ENCODE results near the gene KLC4. TPM values are rescaled to one million over a fixed set of nuclear protein-coding genes. Genes with fewer than 3 reads are reported as not detected.

The KLC4 gene
- total RNA-seq, 2 experiments from 2014 or later = 16.4 to 22.5 TPM

- Histone ChIP-seq H3K9me3 (ENCODE audit: low read length) (no peaks in the 10 kb centered on the region), H3K4me3 (ENCODE audit: low read depth, low read length, poor library complexity, severe bottlenecking) (no peak overlapping the region), H3K79me2 (ENCODE audit: insufficient read depth, low read depth, low read length) (peaks cover 17% of the 10 kb centered on the region), H3K4me2 (ENCODE audit: low read length) (no peak overlapping the region), H3K27ac (ENCODE audit: low read depth, low read length, poor library complexity, severe bottlenecking) (no peak overlapping the region), H3K36me3 (ENCODE audit: insufficient read depth, low read length) (peaks cover 11% of the 10 kb centered on the region), H3K9me2 (ENCODE audit: insufficient read depth, low read length) (no peaks in the 10 kb centered on the region), H4K20me1 (ENCODE audit: insufficient read depth, low read length) (no peaks in the 10 kb centered on the region), H3K4me1 (ENCODE audit: insufficient read depth, low read length, poor library complexity, severe bottlenecking) (peaks cover 38% of the 10 kb centered on the region), H2AFZ (ENCODE audit: low read length) (no peak overlapping the region)
- DNase-seq (ENCODE audit: low spot score) = no peak
- ChIA-PET CTCF (ENCODE audit: unreplicated experiment) (no interaction called here), POLR2A (no interaction called here)
- intact Hi-C loops (cut with micrococcal nuclease; ENCODE audit: unreplicated experiment) = no loop called here
- no TSS peak for BruUV-seq (replicated peaks)
- TF ChIP-seq EZH2phosphoT487 (IDR thresholded peaks at IDR 0.05; ENCODE audit: borderline replicate concordance, low read depth, low read length) = no peak
- no peak for TF ChIP-seq CTCF (conservative IDR thresholded peaks at IDR 0.05; ENCODE audit: low read length)
Observed at GRCh38 chr6:43055966-43056365, 3.5 kb upstream of the KLC4 start.

GRCh38 chr6:43058531-43058930, 900 bp upstream of the KLC4 start:
- no peak overlapping the region for H3K27ac ChIP-seq (ENCODE audit: low read depth, low read length, poor library complexity, severe bottlenecking)
- peaks cover 24% of the 10 kb centered on the region for H3K4me1 ChIP-seq (ENCODE audit: insufficient read depth, low read length, poor library complexity, severe bottlenecking)
- peak overlapping the region; percentile 87 for H3K4me2 ChIP-seq (ENCODE audit: low read length)
- no peaks in the 10 kb centered on the region for H3K9me2 ChIP-seq (ENCODE audit: insufficient read depth, low read length)
- H3K36me3 ChIP-seq (ENCODE audit: insufficient read depth, low read length) = peaks cover 11% of the 10 kb centered on the region
- H3K79me2 ChIP-seq (ENCODE audit: insufficient read depth, low read depth, low read length) = peaks cover 17% of the 10 kb centered on the region
- intact Hi-C loops (cut with micrococcal nuclease; ENCODE audit: unreplicated experiment) = no loop called here
- DNase-seq (ENCODE audit: low spot score) = no peak
- CTCF ChIA-PET (ENCODE audit: unreplicated experiment) = interaction anchor here (1.2 kb wide), 1 partner anchor 11 kb away, joined by 3 read pairs; no protein-coding TSS in a partner anchor
- no TSS peak for BruUV-seq (replicated peaks)
- H4K20me1 ChIP-seq (ENCODE audit: insufficient read depth, low read length) = no peaks in the 10 kb centered on the region
- POLR2A ChIA-PET = interaction anchor here (0.6 to 2.2 kb wide), 9 partner anchors 8 to 919 kb away, joined by 3 to 7 read pairs (median 4); partner anchors contain the start of genes KLHDC3, MEA1, PEX6 and PTK7
- H2AFZ ChIP-seq (ENCODE audit: low read length) = peak overlapping the region; percentile 62; the same call in 1 of the 2 replicates
- no peaks in the 10 kb centered on the region for H3K9me3 ChIP-seq (ENCODE audit: low read length)
- no peak for TF ChIP-seq EZH2phosphoT487 (IDR thresholded peaks at IDR 0.05; ENCODE audit: borderline replicate concordance, low read depth, low read length)
- peak overlapping the region; percentile 95 for H3K4me3 ChIP-seq (ENCODE audit: low read depth, low read length, poor library complexity, severe bottlenecking)

GRCh38 chr6:43060034-43060754, 763 bp downstream of the KLC4 start:
- no peaks in the 10 kb centered on the region for H3K9me2 ChIP-seq (ENCODE audit: insufficient read depth, low read length)
- H2AFZ ChIP-seq (ENCODE audit: low read length) = peak overlapping the region; percentile 87
- POLR2A ChIA-PET = interaction anchor here (0.7 to 2.2 kb wide), 6 partner anchors 16 to 461 kb away, joined by 3 to 6 read pairs (median 3); partner anchors contain the start of gene PTK7
- DNase-seq (ENCODE audit: low spot score) = no peak
- TF ChIP-seq CTCF (conservative IDR thresholded peaks at IDR 0.05; ENCODE audit: low read length) (no peak), EZH2phosphoT487 (IDR thresholded peaks at IDR 0.05; ENCODE audit: borderline replicate concordance, low read depth, low read length) (no peak)
- intact Hi-C loops (cut with micrococcal nuclease; ENCODE audit: unreplicated experiment) = no loop called here
- no peaks in the 10 kb centered on the region for H4K20me1 ChIP-seq (ENCODE audit: insufficient read depth, low read length)
- H3K27ac ChIP-seq (ENCODE audit: low read depth, low read length, poor library complexity, severe bottlenecking) = peak overlapping the region; percentile 13
- H3K4me1 ChIP-seq (ENCODE audit: insufficient read depth, low read length, poor library complexity, severe bottlenecking) = peaks cover 17% of the 10 kb centered on the region
- BruUV-seq (replicated peaks) = no TSS peak
- peak overlapping the region; percentile 97 for H3K4me2 ChIP-seq (ENCODE audit: low read length)
- peaks cover 17% of the 10 kb centered on the region for H3K79me2 ChIP-seq (ENCODE audit: insufficient read depth, low read depth, low read length)
- H3K9me3 ChIP-seq (ENCODE audit: low read length) = no peaks in the 10 kb centered on the region
- peak overlapping the region; percentile 95 for H3K4me3 ChIP-seq (ENCODE audit: low read depth, low read length, poor library complexity, severe bottlenecking)
- H3K36me3 ChIP-seq (ENCODE audit: insufficient read depth, low read length) = peaks cover 11% of the 10 kb centered on the region
- CTCF ChIA-PET (ENCODE audit: unreplicated experiment) = interaction anchor here (0.6 to 1.0 kb wide), 3 partner anchors 83 to 92 kb away, joined by 3 to 4 read pairs (median 3); no protein-coding TSS in a partner anchor

All from OCI-LY7 (cell line).